Cardiac fibroblast (primary cell): ENCODE measurements around the gene CARNS1.

Experiments used
- DNase-seq, 2 donors: peaks; one replicate each; pipeline versions ENCODE4 v3.0.0 to v3.0.0-alpha.2; 2010; ENCODE audit warnings: low read depth in 2 of 2
- H3K4me3 ChIP-seq, 2 donors: replicated peaks in 1 of 2; 1 replicate in 1 of 2; 2 replicates in 1 of 2; pipeline ENCODE4 v1.5.1; 2011; ENCODE audit warnings: low read depth in 2 of 2, low read length in 2 of 2, mild to moderate bottlenecking in 2 of 2, moderate library complexity in 1 of 2
- TF ChIP-seq, protein P1 (sequence below): IDR thresholded peaks from one replicate; pipeline ENCODE4 v1.5.1; 2011; ENCODE audit warnings: low read depth, mild to moderate bottlenecking, low read length, inconsistent platforms

Gene CARNS1

DNA sequence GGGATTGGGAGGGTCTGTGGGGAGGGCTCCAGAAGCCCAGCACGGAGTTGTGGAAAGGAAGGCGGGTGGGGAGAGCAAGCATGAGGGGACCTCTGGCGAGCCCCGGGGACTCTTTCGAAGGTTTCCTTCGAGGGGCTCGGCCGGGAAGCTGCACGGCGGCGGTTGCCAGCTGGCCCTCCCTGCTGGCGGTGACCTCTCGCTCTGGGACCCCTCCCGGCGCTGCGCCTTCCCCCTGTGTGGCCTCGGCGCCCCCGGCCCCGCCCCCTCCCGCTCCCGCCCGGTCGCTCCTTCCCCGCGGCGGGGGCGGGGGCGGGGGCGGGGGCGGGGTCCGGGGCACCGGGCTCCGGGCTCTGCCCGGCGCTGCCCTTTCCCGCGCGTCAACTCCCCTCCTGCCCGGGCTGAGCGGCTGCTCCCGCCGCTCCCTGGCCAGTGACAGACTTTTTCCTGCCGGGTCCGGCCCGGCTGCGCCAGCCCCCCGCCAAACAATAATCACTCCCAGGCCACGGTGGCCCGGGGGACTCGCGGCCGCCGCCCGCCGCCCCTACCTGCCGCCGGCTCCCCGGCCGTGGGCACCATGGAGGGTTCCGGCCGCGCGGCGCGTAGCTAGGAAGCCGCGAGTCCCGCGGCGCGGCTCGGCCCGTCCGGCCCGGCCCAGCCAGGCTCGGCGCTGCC, 43.0 kb upstream of the CARNS1 start:
- peak overlapping the region; percentile 58 to 69 for H3K4me3 ChIP-seq
- TF ChIP-seq, protein P1, sequence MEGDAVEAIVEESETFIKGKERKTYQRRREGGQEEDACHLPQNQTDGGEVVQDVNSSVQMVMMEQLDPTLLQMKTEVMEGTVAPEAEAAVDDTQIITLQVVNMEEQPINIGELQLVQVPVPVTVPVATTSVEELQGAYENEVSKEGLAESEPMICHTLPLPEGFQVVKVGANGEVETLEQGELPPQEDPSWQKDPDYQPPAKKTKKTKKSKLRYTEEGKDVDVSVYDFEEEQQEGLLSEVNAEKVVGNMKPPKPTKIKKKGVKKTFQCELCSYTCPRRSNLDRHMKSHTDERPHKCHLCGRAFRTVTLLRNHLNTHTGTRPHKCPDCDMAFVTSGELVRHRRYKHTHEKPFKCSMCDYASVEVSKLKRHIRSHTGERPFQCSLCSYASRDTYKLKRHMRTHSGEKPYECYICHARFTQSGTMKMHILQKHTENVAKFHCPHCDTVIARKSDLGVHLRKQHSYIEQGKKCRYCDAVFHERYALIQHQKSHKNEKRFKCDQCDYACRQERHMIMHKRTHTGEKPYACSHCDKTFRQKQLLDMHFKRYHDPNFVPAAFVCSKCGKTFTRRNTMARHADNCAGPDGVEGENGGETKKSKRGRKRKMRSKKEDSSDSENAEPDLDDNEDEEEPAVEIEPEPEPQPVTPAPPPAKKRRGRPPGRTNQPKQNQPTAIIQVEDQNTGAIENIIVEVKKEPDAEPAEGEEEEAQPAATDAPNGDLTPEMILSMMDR: no peak
- no peak for DNase-seq

DNA sequence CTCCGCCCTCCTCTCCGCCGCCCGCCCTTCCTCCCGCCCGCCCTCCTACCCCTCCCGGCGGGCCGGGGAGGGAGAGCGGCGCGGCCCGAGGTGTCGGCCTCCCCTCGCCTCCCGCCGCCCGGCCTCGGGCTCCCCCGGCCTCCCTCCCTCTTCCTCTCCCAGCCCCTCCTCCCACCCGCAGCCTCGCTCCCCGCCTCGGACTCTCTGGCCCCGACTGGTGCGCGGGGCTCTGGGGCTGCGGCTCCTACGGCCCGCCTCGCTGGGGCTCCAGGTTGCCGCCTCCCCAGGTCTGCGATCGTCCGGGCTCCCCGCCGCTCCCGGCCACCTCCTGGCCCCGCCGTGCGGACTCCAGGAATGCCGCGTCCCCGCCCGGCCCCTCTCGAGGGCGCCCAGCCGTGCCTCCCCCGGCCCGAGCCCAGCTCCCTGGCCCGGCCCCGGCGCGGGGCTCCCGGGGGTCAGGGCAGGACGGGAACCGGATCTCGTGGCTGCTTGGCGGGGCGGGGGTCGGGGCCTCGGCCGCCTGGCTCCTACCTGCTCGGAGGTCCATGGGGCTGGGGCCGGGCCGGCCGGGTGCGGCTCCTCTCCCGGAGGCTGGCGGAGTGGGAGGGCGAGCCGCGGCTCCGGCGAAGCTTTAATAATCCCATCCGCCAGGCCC, 42.4 kb upstream of the CARNS1 start, which contains the start of gene CLCF1:
Gene CLCF1 (minus strand): TSS at position 606 of the 655 bp plus-strand sequence. CDS start 59 bp downstream, at position 547.
- peak; percentile 63 to 85 for DNase-seq
- H3K4me3 ChIP-seq: peak within 1 kb of the TSS; percentile 48 to 69
- TF ChIP-seq, protein P1: no peak

DNA sequence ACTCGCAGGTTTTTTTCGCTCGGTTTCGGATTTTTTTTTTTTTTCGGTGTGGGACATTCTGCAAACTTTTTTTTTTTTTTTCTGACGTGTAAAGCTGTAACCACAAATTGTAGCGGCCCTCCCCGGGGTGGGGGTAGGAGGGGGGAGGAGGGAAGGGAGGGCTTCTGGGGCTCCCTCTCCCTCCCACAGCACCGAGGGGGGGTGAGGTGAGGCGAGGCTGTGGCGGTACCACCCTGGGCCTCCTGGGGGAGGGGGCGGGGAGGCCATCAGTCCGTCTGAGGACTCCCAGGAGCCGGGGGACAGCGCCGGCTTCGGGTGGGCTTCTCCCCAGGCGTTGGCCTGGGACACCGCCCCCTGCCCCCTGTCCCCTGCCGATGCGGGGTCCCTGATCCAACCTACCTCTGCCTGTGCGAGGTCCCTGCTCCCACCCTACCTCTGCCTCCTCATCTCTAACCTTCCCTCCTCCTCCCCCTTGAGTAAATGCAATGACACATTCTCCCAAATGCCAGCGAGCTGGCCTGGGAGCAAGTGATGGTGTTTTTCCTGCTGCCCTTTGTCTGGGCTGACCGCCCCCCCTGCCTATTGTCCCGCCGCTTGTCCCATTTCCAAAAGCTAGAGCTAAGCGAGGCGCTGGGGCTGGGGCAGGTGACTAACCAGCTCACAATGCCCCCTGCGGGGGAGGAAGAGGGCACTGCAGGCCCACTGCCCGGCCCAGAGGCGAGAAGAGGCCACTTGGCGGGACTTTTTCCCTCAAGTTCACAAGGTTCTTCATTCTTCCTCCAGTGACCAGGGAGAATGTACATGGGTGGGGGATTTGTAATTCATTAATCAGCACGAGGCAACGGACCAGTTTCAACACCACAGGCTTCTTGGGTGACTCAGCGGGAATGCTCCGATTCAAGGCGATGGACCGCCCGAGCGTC, 41.6 kb upstream of the CARNS1 start:
- peak; percentile 97 to 98 for DNase-seq
- TF ChIP-seq, protein P1: peak; percentile 29
- peak overlapping the region; percentile 48 to 69 for H3K4me3 ChIP-seq

DNA sequence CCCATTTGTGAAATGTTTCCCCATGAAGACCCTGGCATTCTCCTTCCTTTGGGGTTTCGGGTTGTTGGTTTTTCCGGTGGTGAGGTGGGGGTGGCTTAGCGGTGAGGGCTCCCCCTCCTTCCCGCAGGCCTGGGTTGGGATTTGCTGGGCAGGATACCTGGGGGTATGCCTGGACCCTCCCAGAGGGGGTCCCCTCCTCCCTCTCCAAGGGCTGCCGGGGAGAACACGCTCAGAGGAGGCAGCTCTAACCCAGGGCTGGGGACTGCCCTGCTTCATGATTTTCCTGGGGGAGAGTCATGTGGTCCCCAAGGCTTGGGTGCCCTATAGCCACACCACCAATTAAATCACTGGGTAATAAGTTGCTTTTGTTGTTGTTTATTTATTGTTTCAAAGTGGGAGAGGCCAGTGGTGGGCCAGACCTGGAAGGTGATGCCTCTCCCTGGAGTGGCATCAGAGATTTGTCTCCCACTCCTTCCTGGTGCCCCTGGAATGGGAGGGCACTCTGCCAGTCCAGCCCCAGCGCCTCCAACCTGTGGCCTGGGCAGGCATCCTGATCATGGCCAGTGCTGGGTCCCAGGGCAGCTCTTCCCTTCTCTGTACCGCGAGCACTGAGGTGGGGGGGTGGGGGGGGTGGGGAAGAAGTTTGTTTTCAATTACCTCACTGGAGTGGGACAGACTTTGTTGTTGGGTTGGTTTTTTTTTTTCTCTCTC, 40.8 kb upstream of the CARNS1 start:
- peak overlapping the region; percentile 48 to 69 for H3K4me3 ChIP-seq
- TF ChIP-seq, protein P1: no peak
- peak in 1 of 2 donors; percentile 36 for DNase-seq

DNA sequence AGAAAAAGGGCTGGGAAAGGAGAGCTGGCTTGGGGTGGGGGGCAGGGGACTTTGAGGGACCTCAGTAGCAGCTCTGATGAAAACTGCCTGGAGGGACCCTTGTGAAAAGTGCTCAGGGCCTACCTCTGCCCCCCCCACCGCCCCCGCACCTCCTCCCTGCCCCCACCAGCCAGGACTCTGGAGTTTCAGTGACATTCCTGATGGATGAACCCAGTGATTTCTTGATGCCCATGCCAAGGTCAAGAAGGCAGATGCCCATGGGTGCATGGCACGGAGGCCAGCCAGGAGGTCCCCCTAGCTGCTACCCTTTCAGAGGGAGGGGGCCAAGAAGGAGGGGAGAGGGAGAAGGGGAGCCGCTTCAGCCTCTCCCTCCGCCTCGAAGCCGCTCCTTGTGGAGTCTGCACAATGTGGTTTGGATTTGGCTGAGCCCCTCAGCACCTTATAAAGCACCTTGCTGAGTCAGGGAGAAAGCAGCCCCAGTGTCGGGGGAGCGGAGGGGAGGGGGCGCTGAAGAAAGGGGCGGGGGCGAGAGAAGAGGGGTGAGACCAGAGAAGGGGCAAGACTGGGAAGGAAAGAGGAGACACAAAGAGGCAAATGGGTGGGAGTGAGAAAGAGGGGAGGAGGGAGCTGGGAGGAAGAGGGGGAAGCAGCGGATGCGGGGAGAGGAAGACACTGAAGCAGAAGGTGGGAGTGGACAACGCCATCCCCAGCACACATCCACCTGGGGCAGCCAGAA, 40.0 kb upstream of the CARNS1 start:
- no peak overlapping the region for H3K4me3 ChIP-seq
- TF ChIP-seq, protein P1: no peak
- no peak for DNase-seq
